BE2C (cell line): ENCODE data around the gene PDLIM1.

Experiments used
- DNase-seq: peaks from one replicate; pipeline ENCODE4 v3.0.0-alpha.2; 2020
- H3K27me3 ChIP-seq: fragments of 250-450 bp; sonication (Bioruptor Pico); 2 replicates; pipeline ENCODE4 v1.5.1; 2020; ENCODE audit warnings: mild to moderate bottlenecking
- H3K36me3 ChIP-seq: fragments of 250-450 bp; sonication (Bioruptor Pico); 2 replicates; pipeline ENCODE4 v1.5.1; 2020; ENCODE audit warnings: mild to moderate bottlenecking
- H3K4me1 ChIP-seq: fragments of 250-450 bp; sonication (Bioruptor Pico); 2 replicates; pipeline ENCODE4 v1.5.1; 2020
- H3K4me3 ChIP-seq: 2 replicates; pipeline ENCODE4 v1.5.1; 2011; ENCODE audit warnings: low read depth, low read length
- H3K9me3 ChIP-seq: fragments of 250-450 bp; sonication (Bioruptor Pico); 2 replicates; pipeline ENCODE4 v1.5.1; 2020
- TF ChIP-seq, protein P1 (sequence below): IDR thresholded peaks from 2 replicates; pipeline ENCODE4 v1.5.1; 2012; ENCODE audit warnings: mild to moderate bottlenecking, low read depth, low read length

The PDLIM1 gene

DNA sequence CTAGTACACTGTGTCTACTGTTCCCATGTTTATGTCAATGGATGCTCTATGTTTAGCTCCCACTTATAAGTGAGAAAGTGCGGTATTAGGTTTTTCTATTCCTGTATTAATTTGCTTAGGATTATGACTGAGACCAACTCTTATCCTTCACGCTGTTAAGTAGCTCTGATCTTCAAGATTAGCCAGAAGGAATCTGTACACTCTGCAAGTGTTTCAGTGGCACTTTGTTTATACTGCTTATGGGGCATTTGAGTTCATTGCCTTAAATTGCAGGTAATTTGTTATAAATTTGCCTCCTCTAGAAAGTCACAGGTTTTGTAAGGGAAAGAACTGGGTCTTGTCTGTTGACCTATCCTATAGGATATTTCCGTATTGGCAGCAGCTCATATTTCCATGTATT is 103.2 kb downstream of the PDLIM1 start:
- H3K4me3 ChIP-seq = no peak overlapping the region
- no peaks in the 10 kb centered on the region for H3K9me3 ChIP-seq
- TF ChIP-seq, protein P1, sequence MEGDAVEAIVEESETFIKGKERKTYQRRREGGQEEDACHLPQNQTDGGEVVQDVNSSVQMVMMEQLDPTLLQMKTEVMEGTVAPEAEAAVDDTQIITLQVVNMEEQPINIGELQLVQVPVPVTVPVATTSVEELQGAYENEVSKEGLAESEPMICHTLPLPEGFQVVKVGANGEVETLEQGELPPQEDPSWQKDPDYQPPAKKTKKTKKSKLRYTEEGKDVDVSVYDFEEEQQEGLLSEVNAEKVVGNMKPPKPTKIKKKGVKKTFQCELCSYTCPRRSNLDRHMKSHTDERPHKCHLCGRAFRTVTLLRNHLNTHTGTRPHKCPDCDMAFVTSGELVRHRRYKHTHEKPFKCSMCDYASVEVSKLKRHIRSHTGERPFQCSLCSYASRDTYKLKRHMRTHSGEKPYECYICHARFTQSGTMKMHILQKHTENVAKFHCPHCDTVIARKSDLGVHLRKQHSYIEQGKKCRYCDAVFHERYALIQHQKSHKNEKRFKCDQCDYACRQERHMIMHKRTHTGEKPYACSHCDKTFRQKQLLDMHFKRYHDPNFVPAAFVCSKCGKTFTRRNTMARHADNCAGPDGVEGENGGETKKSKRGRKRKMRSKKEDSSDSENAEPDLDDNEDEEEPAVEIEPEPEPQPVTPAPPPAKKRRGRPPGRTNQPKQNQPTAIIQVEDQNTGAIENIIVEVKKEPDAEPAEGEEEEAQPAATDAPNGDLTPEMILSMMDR = no peak
- no peaks in the 10 kb centered on the region for H3K36me3 ChIP-seq
- H3K4me1 ChIP-seq = no peaks in the 10 kb centered on the region
- H3K27me3 ChIP-seq = peaks cover 5% of the 10 kb centered on the region; the same call in 1 of the 2 replicates
- no peak for DNase-seq
